Measurements from ENCODE around the gene ACVR1B.

GRCh38 chr12:51915951-51916350, 35.5 kb upstream of the ACVR1B start:
- TF ChIP-seq CTCF (IDR thresholded peaks at IDR 0.05) (no peak), POLR2A (IDR thresholded peaks at IDR 0.05) (no peak)
